A549 (cell line): ENCODE measurements around the gene PTPRD. TPM values are rescaled to one million over a fixed set of nuclear protein-coding genes. Genes with fewer than 3 reads are reported as not detected.

Source experiments
- ATAC-seq, 2 experiments: fragments of 200-7000 bp in 1 of 2; fragments of >200 bp in 1 of 2; cut with Nextera tagmentation in 1 of 2; cut with Tn5 transposase in 1 of 2; 3 replicates each; pipeline versions ENCODE4 v1.8.0 to v1.9.1; 2018 to 2020; ENCODE audit warnings: mild to moderate bottlenecking in 1 of 2, moderate library complexity in 1 of 2
- CTCF ChIA-PET: fragments of 300-600 bp; sonication (Branson Sonifier 250); formaldehyde crosslinking; extraction: SDS; loops from one replicate; lab custom pipeline; 2021; ENCODE audit warnings: antibody characterized with exemption, inconsistent platforms; lab: Yijun Ruan, JAX
- POLR2A ChIA-PET: fragments of 350-600 bp; formaldehyde crosslinking; extraction: SDS; loops from one replicate; lab custom pipeline; 2021; ENCODE audit warnings: antibody characterized with exemption, inconsistent platforms; lab: Yijun Ruan, JAX
- DNase-seq, 2 experiments: peaks; one replicate each; pipeline versions ENCODE4 v3.0.0 to v3.0.0-alpha.2; 2011 to 2016; ENCODE audit warnings: low read depth in 1 of 2, low spot score in 1 of 2
- FAIRE-seq: peaks from 2 replicates; lab custom pipeline; 2011; peaks lifted over from hg19 to GRCh38; lab: Jason Lieb, UNC
- H3K27ac ChIP-seq, 2 experiments: fragments of >200 bp; sonication (Bioruptor Twin); formaldehyde crosslinking; 3 replicates each; pipeline ENCODE4 v1.5.1; 2016 to 2017
- H3K4me1 ChIP-seq: fragments of >200 bp; sonication (Bioruptor Twin); formaldehyde crosslinking; 3 replicates; pipeline ENCODE4 v1.6.1; 2016
- H3K4me2 ChIP-seq: fragments of >200 bp; sonication (Bioruptor Twin); formaldehyde crosslinking; 3 replicates; pipeline ENCODE4 v1.6.1; 2016
- H3K4me3 ChIP-seq: fragments of >200 bp; sonication (Bioruptor Twin); formaldehyde crosslinking; 3 replicates; pipeline ENCODE4 v1.5.1; 2016
- H3K9me3 ChIP-seq: fragments of >200 bp; sonication (Bioruptor Twin); formaldehyde crosslinking; 3 replicates; pipeline ENCODE4 v1.6.1; 2016
- BHLHE40 ChIP-seq: IDR thresholded peaks from 2 replicates; pipeline ENCODE4 v1.6.1; 2012; ENCODE audit warnings: low read depth, low read length, inconsistent platforms
- CEBPB ChIP-seq, 2 experiments: fragments of >200 bp in 1 of 2; sonication (Bioruptor Twin) in 1 of 2; formaldehyde crosslinking in 1 of 2; IDR thresholded peaks; 2 replicates each; pipeline ENCODE4 v1.6.1; 2012 to 2016
- EHMT2 ChIP-seq: fragments of 200-600 bp; sonication (generic); IDR thresholded peaks from 2 replicates; pipeline ENCODE4 v1.6.1; 2016; ENCODE audit warnings: antibody characterized with exemption, low read depth, mild to moderate bottlenecking, moderate library complexity
- ESRRA ChIP-seq: fragments of 150-350 bp; IDR thresholded peaks from 2 replicates; pipeline ENCODE4 v1.6.1; 2014; ENCODE audit warnings: mild to moderate bottlenecking, low read length, borderline replicate concordance
- HDAC2 ChIP-seq: fragments of 200-600 bp; sonication (generic); IDR thresholded peaks from 2 replicates; pipeline ENCODE4 v1.6.1; 2016
- HEYL ChIP-seq: fragments of 250-450 bp; sonication (Bioruptor Pico); IDR thresholded peaks from 2 replicates; pipeline ENCODE4 v1.8.0; 2021; ENCODE audit warnings: mild to moderate bottlenecking, moderate library complexity
- HOXB13 ChIP-seq: fragments of 250-450 bp; sonication (Bioruptor Pico); IDR thresholded peaks from 2 replicates; pipeline ENCODE4 v1.5.0; 2020; ENCODE audit warnings: low read depth, mild to moderate bottlenecking, moderate library complexity
- HOXB5 ChIP-seq: fragments of 250-450 bp; sonication (Bioruptor Pico); IDR thresholded peaks from 2 replicates; pipeline ENCODE4 v1.5.0; 2020; ENCODE audit warnings: mild to moderate bottlenecking, moderate library complexity
- MAZ ChIP-seq: fragments of 150-350 bp; IDR thresholded peaks from 2 replicates; pipeline ENCODE4 v1.6.1; 2014; ENCODE audit warnings: antibody characterized with exemption, low read depth, low read length, borderline replicate concordance
- MYC ChIP-seq: IDR thresholded peaks from 2 replicates; pipeline ENCODE4 v1.6.1; 2012; ENCODE audit warnings: mild to moderate bottlenecking, inconsistent platforms, low read length, improper control_type of control experiment, borderline replicate concordance
- RFX5 ChIP-seq: fragments of 450-650 bp; IDR thresholded peaks from 2 replicates; pipeline ENCODE4 v1.7.1; 2014; ENCODE audit warnings: antibody characterized with exemption, mild to moderate bottlenecking, moderate library complexity
- SREBF2 ChIP-seq: fragments of 450-650 bp; IDR thresholded peaks from 2 replicates; pipeline ENCODE4 v1.6.1; 2014; ENCODE audit warnings: mild to moderate bottlenecking, moderate library complexity
- TFCP2L1 ChIP-seq: fragments of 250-450 bp; sonication (Bioruptor Pico); IDR thresholded peaks from 2 replicates; pipeline ENCODE4 v1.5.0; 2021; ENCODE audit warnings: mild to moderate bottlenecking
- TP53 ChIP-seq: fragments of 250-450 bp; sonication (Bioruptor Pico); IDR thresholded peaks from 2 replicates; pipeline ENCODE4 v1.5.0; 2021; ENCODE audit warnings: mild to moderate bottlenecking, moderate library complexity
- ZNF302 ChIP-seq: fragments of 250-450 bp; sonication (Bioruptor Pico); IDR thresholded peaks from 2 replicates; pipeline ENCODE4 v1.9.0; 2021; ENCODE audit warnings: inconsistent platforms, mild to moderate bottlenecking, moderate library complexity
- WGBS: methylation state at CpG from one replicate; pipeline ENCODE4 v1.1.6; 2017; ENCODE audit errors: missing lambda C conversion rate; 5-methylcytosine and 5-hydroxymethylcytosine counted together
- polyA plus RNA-seq, 4 experiments: library from polyadenylated mRNA; depleted of rRNA in 3 of 4; stranded (reverse); fragments of >200 nt; fragmentation: RNase III in 1 of 4; extraction: RNeasy Plus Mini Kit Qiagen cat#74134 plus additional on column Dnase treatment in 1 of 4; gene quantifications; 2 replicates in 3 of 4; 3 replicates in 1 of 4; pipeline ENCODE4 v1.2.3, GENCODE V29; 2011 to 2017
- TF ChIP-seq, protein P1 (sequence below): IDR thresholded peaks from 2 replicates; pipeline ENCODE4 v1.6.1; 2012
- TF ChIP-seq, protein P2 (sequence below): IDR thresholded peaks from 2 replicates; pipeline ENCODE4 v1.6.1; 2012
- TF ChIP-seq, protein P3 (sequence below): fragments of >200 bp; sonication (Bioruptor Twin); formaldehyde crosslinking; IDR thresholded peaks from 3 replicates; pipeline ENCODE4 v1.5.1; 2016
- TF ChIP-seq, protein P4 (sequence below): fragments of 150-350 bp; IDR thresholded peaks from 2 replicates; pipeline ENCODE4 v1.6.1; 2014; ENCODE audit warnings: low read depth, mild to moderate bottlenecking, low read length
- TF ChIP-seq, protein P5 (sequence below): fragments of 250-450 bp; sonication (Bioruptor Pico); IDR thresholded peaks from 2 replicates; pipeline ENCODE4 v1.5.0; 2020; ENCODE audit warnings: low read depth, mild to moderate bottlenecking, moderate library complexity

The PTPRD gene
- polyA plus RNA-seq, 2 of the 4 experiments (the other 2 are of a cell fraction) = 0.39 to 1.3 TPM

DNA sequence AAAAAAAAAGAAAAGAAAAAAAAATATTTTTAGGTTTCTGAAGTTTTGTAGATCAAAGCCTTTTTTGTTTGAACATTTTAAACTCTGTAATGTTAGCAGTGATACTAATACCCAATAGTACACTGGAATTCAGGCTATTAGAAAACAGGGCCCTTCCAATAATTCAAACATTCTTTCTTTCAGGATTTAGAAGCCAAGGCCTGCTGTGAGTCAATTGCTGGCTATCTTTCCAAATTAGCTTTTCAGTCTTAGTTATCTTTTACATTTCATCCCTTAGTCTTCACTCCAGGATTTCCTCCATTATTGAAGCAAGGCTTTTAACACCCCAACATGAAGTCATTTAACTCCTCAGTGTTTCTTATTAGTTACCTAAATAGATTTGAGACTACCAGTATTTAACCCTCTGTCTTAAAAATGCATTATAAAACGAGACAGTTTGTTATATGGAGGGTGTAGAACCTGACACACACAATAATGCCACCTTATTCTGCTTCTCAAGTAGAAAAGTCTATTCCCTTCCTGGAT is 1861.3 kb downstream of the PTPRD start:
- no peak overlapping the region for H3K27ac ChIP-seq
- no peak overlapping the region for H3K4me2 ChIP-seq
- H3K9me3 ChIP-seq = no peaks in the 10 kb centered on the region
- WGBS = 0% methylated on average over 1 of the region's 1 CpG
- TF ChIP-seq HOXB13 (no peak), MYC (no peak), CEBPB (IDR thresholded peaks at IDR 0.05) (no peak), SREBF2 (no peak), ZNF302 (CRISPR knock-in tag) (no peak), TP53 (CRISPR knock-in tag) (no peak), BHLHE40 (no peak), ESRRA (no peak)
- TF ChIP-seq, protein P1, sequence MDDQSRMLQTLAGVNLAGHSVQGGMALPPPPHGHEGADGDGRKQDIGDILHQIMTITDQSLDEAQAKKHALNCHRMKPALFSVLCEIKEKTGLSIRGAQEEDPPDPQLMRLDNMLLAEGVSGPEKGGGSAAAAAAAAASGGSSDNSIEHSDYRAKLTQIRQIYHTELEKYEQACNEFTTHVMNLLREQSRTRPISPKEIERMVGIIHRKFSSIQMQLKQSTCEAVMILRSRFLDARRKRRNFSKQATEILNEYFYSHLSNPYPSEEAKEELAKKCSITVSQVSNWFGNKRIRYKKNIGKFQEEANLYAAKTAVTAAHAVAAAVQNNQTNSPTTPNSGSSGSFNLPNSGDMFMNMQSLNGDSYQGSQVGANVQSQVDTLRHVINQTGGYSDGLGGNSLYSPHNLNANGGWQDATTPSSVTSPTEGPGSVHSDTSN = no peak
- TF ChIP-seq, protein P2, sequence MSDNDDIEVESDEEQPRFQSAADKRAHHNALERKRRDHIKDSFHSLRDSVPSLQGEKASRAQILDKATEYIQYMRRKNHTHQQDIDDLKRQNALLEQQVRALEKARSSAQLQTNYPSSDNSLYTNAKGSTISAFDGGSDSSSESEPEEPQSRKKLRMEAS = no peak
- ChIA-PET CTCF (no interaction called here), POLR2A (no interaction called here)
- ATAC-seq (no peak), FAIRE-seq (no peak), DNase-seq (no peak)
- H3K4me3 ChIP-seq = no peak overlapping the region
- H3K4me1 ChIP-seq = no peaks in the 10 kb centered on the region

DNA sequence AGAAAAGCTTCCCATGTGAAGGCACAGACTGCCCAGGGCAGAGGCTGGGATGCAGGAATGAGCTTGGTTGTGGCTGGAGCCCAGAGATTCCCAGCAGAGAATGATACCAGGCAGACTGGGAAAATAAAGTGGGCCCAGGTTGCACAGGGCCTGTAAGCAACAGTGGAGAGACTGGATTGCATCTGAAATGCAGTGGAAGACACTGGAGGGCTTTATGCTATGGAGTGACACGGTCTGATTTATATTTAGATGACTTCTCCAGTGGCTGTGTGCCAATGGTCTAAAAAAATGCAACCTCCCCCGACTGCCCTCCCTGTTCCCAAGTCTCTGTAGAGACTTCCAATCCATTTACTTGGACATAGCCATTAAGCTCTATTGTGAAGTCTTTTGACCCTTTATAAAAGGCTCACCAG is 1862.2 kb downstream of the PTPRD start:
- 0% methylated on average over 2 of the region's 2 CpGs for WGBS
- no peak overlapping the region for H3K27ac ChIP-seq
- POLR2A ChIA-PET = no interaction called here
- H3K4me1 ChIP-seq = no peaks in the 10 kb centered on the region
- H3K9me3 ChIP-seq = no peaks in the 10 kb centered on the region
- H3K4me3 ChIP-seq = no peak overlapping the region
- DNase-seq = no peak
- FAIRE-seq = no peak
- CTCF ChIA-PET = no interaction called here
- no peak for ATAC-seq
- H3K4me2 ChIP-seq = no peak overlapping the region
- no peak for TF ChIP-seq EHMT2
- TF ChIP-seq TFCP2L1 (CRISPR knock-in tag) = no peak
- TF ChIP-seq, protein P3, sequence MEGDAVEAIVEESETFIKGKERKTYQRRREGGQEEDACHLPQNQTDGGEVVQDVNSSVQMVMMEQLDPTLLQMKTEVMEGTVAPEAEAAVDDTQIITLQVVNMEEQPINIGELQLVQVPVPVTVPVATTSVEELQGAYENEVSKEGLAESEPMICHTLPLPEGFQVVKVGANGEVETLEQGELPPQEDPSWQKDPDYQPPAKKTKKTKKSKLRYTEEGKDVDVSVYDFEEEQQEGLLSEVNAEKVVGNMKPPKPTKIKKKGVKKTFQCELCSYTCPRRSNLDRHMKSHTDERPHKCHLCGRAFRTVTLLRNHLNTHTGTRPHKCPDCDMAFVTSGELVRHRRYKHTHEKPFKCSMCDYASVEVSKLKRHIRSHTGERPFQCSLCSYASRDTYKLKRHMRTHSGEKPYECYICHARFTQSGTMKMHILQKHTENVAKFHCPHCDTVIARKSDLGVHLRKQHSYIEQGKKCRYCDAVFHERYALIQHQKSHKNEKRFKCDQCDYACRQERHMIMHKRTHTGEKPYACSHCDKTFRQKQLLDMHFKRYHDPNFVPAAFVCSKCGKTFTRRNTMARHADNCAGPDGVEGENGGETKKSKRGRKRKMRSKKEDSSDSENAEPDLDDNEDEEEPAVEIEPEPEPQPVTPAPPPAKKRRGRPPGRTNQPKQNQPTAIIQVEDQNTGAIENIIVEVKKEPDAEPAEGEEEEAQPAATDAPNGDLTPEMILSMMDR = no peak
- TF ChIP-seq MAZ = no peak
- no peak for TF ChIP-seq TP53 (CRISPR knock-in tag)
- TF ChIP-seq ESRRA = no peak
- no peak for TF ChIP-seq HOXB5 (CRISPR knock-in tag)
- no peak for TF ChIP-seq HEYL (CRISPR knock-in tag)
- TF ChIP-seq, protein P4, sequence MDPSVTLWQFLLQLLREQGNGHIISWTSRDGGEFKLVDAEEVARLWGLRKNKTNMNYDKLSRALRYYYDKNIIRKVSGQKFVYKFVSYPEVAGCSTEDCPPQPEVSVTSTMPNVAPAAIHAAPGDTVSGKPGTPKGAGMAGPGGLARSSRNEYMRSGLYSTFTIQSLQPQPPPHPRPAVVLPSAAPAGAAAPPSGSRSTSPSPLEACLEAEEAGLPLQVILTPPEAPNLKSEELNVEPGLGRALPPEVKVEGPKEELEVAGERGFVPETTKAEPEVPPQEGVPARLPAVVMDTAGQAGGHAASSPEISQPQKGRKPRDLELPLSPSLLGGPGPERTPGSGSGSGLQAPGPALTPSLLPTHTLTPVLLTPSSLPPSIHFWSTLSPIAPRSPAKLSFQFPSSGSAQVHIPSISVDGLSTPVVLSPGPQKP = no peak
- TF ChIP-seq, protein P5, sequence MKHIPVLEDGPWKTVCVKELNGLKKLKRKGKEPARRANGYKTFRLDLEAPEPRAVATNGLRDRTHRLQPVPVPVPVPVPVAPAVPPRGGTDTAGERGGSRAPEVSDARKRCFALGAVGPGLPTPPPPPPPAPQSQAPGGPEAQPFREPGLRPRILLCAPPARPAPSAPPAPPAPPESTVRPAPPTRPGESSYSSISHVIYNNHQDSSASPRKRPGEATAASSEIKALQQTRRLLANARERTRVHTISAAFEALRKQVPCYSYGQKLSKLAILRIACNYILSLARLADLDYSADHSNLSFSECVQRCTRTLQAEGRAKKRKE (CRISPR knock-in tag) = no peak
- TF ChIP-seq HDAC2 = no peak
- TF ChIP-seq RFX5 = no peak
- TF ChIP-seq, all 56 proteins: peak for 0
